T-helper 9 cell (primary cell): ENCODE data around the gene CARS2.
A peak's percentile ranks its signal among the peaks of the same experiment; 100 is the strongest.
"Not testable (repeated sequence)": the region's sequence is repeated elsewhere in the genome, so short reads cannot be mapped to it uniquely, and the experiment has no call there.

Source experiments
- DNase-seq: peaks from one replicate; pipeline ENCODE4 v3.0.0-alpha.2; 2020
- total RNA-seq, 2 donors: gene quantifications; one replicate each; lab custom pipeline; 2026; lab: John Stamatoyannopoulos, UW

Gene CARS2, protein sequence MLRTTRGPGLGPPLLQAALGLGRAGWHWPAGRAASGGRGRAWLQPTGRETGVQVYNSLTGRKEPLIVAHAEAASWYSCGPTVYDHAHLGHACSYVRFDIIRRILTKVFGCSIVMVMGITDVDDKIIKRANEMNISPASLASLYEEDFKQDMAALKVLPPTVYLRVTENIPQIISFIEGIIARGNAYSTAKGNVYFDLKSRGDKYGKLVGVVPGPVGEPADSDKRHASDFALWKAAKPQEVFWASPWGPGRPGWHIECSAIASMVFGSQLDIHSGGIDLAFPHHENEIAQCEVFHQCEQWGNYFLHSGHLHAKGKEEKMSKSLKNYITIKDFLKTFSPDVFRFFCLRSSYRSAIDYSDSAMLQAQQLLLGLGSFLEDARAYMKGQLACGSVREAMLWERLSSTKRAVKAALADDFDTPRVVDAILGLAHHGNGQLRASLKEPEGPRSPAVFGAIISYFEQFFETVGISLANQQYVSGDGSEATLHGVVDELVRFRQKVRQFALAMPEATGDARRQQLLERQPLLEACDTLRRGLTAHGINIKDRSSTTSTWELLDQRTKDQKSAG
- total RNA-seq, result 57.7 to 59.9 reads per million in 2 donors

- peak; percentile 93 for DNase-seq
These were observed at the start of gene CARS2 for GRCh38 chr13:110705826-110706569. CARS2 (minus strand) TSS chr13:110706116; CDS start chr13:110706093, 23 bp downstream.

- DNase-seq, result no peak
These were observed 42.4 kb upstream of the CARS2 start for GRCh38 chr13:110748271-110748670.

DNA sequence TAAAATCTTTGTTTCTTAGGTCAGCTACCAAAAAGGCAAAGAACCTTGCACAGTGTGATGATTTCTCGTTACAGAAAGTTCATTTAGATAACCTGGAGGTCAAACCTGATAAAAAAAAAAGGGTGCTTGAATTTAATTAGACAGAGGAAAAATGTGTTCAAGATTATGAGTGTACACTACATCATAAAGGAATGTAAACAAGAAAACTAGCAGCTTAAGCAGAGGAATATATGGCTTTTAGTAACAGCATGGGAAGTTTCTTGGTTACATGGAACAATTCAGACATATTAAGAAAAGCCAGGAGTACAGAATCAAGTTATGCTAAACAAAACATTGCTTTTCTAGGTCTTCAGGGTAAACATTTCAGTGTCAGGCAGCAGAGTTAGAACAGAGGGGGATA is 40.5 kb upstream of the CARS2 start:
- no peak for DNase-seq

DNA sequence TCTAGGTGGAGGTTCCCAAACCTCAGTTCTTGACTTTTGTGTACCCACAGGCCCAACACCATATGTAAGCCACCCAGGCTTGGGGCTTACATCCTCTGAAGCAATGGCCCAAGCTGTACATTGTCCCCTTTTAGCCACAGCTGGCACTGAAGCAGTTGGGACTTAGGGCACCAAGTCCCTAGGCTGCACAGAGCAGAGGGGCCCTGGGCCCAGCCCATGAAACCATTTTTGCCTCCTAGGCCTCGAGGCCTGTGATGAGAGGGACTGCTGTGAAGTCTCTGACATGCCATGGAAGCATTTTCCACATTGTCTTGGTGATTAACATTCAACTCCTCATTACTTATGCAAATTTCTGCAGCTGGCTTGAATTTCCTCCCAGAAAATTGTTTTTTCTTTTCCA is 37.8 kb upstream of the CARS2 start:
- no peak for DNase-seq

- no peak for DNase-seq
These were observed 31.6 kb upstream of the CARS2 start for GRCh38 chr13:110737555-110737954.

DNA sequence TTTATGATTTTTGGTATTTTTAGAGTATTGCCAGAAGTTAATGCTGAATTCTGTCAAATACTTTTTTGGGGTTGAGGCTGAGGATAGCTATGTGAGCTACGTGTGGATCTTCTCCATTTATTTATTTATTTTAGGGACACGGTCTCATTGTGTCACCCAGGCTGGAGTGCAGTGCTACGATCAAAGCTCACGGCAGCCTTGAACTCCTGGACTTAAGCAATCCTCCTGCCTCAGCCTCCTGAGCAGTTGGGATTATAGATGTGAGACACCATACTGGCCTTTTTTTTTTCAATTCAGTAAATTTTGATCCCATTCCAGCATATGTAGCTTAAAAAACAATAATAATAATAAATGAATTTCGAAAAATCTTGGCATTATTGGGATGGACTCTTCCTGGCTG is 28.6 kb upstream of the CARS2 start:
- no peak for DNase-seq

GRCh38 chr13:110731072-110731471 is 25.2 kb upstream of the CARS2 start:
- no peak for DNase-seq

DNA sequence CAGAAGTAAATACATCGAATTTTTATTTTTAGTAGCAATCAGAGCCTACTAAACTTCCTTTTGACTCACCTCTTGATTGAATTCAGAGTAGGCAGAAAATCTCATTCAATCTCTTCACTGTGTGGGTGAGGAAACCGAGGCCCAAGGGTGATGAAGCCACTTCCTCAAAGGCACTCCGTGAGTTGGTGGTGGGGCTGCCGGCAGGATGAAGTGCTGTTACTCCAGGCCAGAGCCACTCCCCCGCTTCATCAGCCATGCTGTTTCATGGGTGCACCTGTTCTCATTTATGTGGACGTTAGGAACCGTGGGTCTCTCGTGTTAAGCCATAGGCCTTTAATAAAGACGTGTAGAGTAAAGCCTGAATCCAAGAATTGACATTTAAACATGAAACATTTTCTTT is 20.8 kb upstream of the CARS2 start:
- no peak for DNase-seq

GRCh38 chr13:110726153-110726552 is 20.2 kb upstream of the CARS2 start:
- DNase-seq, result not testable (repeated sequence)

- no peak for DNase-seq
These were observed 17.7 kb upstream of the CARS2 start for GRCh38 chr13:110723598-110723997.

GRCh38 chr13:110722971-110723370 is 17.1 kb upstream of the CARS2 start:
- no peak for DNase-seq

- DNase-seq, result no peak
These were observed 13.3 kb upstream of the CARS2 start for GRCh38 chr13:110719036-110719710.

- DNase-seq, result no peak
These were observed 10.3 kb upstream of the CARS2 start for GRCh38 chr13:110716247-110716515.

DNA sequence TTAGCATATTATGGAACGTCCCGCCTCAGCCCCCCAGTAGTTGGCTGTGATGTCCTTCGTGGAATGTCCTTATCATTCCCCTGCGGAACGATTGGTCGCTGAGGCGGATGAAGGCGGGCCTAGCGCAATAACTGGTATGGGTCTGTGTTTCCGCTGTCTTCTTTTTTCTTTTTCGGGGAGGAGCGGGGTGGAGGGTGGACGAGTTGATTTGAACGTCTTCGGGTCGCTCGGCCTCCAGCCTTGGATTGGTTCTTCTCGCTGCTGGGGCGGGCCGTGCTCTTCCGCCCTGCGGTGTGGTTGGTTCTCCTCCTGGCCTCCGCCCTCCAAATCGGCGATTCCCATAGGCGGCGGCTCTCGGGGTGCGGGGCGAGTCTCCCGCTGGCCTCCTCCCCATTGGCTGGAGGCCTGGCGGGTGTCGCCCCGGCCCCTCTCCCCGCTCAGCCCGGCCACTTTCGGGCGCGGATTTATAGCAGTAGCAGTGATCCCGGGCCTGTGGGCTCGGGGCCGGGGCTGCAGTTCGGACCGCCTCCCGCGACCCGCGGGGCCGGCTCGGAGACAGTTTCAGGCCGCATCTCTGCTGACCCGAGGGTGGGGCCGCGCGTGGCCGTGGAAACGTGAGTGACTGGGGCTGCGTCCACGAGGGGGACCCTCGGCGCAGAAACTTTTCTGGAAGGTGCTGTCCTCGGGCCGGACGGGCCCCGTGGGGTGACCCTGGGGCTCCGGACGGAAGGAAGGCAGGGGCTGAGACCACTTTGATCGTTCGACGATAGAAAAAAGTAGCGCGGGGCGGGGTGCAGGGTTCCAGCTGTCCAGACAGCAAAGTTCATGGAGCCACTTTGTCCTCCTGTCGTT is 9.7 kb upstream of the CARS2 start:
- DNase-seq, result peak; percentile 91

- DNase-seq, result peak; percentile 41
These were observed 9.0 kb upstream of the CARS2 start for GRCh38 chr13:110714797-110715394.

GRCh38 chr13:110713981-110714796 is 8.3 kb upstream of the CARS2 start:
- DNase-seq, result peak; percentile 63

DNA sequence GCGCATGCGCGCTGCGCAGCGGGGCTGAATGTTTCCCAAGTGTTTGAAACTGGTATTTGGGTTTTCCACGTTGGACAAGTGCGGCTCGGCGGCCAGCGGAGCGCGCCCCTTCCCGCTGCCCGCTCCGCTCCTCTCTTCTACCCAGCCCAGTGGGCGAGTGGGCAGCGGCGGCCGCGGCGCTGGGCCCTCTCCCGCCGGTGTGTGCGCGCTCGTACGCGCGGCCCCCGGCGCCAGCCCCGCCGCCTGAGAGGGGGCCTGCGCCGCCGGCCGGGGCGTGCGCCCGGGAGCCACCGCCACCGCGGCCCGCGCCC is 7.7 kb upstream of the CARS2 start, which contains the start of gene ING1:
ING1 (plus strand) TSS at position 59 of the 311 bp plus-strand sequence. CDS start 450 bp downstream, outside the sequence.
- no peak for DNase-seq

- DNase-seq, result peak; percentile 97
These were observed 7.1 kb upstream of the CARS2 start for GRCh38 chr13:110712849-110713641.

- peak; percentile 85 for DNase-seq
These were observed 6.3 kb upstream of the CARS2 start for GRCh38 chr13:110712081-110712848.
